Fibroblast of lung (primary cell): ENCODE data around the gene FCHO1. TPM values are rescaled to one million over a fixed set of nuclear protein-coding genes. Genes with fewer than 3 reads are reported as not detected.

Experiments
- DNase-seq, 2 donors: peaks; one replicate each; pipeline versions ENCODE4 v3.0.0 to v3.0.0-alpha.2; 2010; ENCODE audit warnings: low read depth in 2 of 2
- H2AFZ ChIP-seq: 2 replicates; pipeline ENCODE4 v1.5.1; 2012; ENCODE audit warnings: low read length, control low read depth, inconsistent platforms
- H3K27ac ChIP-seq: 2 replicates; pipeline ENCODE4 v1.5.1; 2011; ENCODE audit warnings: low read length, control low read depth; ENCODE audit not compliant: insufficient read depth
- H3K27me3 ChIP-seq: 2 replicates; pipeline ENCODE4 v1.5.1; 2011; ENCODE audit warnings: mild to moderate bottlenecking, low read length; ENCODE audit not compliant: control insufficient read depth, insufficient read depth
- H3K36me3 ChIP-seq: 2 replicates; pipeline ENCODE4 v1.5.1; 2011; ENCODE audit warnings: low read length; ENCODE audit not compliant: control insufficient read depth, insufficient read depth
- H3K4me1 ChIP-seq: 2 replicates; pipeline ENCODE4 v1.5.1; 2011; ENCODE audit warnings: low read length; ENCODE audit not compliant: control insufficient read depth, insufficient read depth; ENCODE audit errors: extremely low read depth
- H3K4me2 ChIP-seq: 2 replicates; pipeline ENCODE4 v1.5.1; 2011; ENCODE audit warnings: low read length, control low read depth; ENCODE audit not compliant: insufficient read depth; ENCODE audit errors: extremely low read depth
- H3K4me3 ChIP-seq, 4 experiments: fragments of 200-600 bp in 1 of 4; sonication (generic) in 1 of 4; replicated peaks in 1 of 4; 2 replicates each; pipeline ENCODE4 v1.5.1; 2011 to 2016; ENCODE audit warnings: low read length in 4 of 4, low read depth in 3 of 4, mild to moderate bottlenecking in 3 of 4, control low read depth in 2 of 4, inconsistent platforms in 1 of 4, mixed read lengths in 1 of 4; ENCODE audit not compliant: insufficient read depth in 1 of 4; ENCODE audit errors: control extremely low read depth in 1 of 4
- H3K79me2 ChIP-seq: 2 replicates; pipeline ENCODE4 v1.5.1; 2012; ENCODE audit warnings: mild to moderate bottlenecking, low read length, inconsistent platforms; ENCODE audit not compliant: control insufficient read depth, insufficient read depth
- H3K9ac ChIP-seq: 2 replicates; pipeline ENCODE4 v1.5.1; 2011; ENCODE audit warnings: mild to moderate bottlenecking, low read length, control low read depth; ENCODE audit not compliant: insufficient read depth
- H3K9me3 ChIP-seq: 2 replicates; pipeline ENCODE4 v1.5.1; 2012; ENCODE audit warnings: low read depth, low read length; ENCODE audit not compliant: control insufficient read depth, insufficient read depth
- H4K20me1 ChIP-seq: 2 replicates; pipeline ENCODE4 v1.5.1; 2011; ENCODE audit warnings: low read length; ENCODE audit not compliant: control insufficient read depth, insufficient read depth; ENCODE audit errors: extremely low read depth
- CTCF ChIP-seq, 2 donors: IDR thresholded peaks in 1 of 2; conservative IDR thresholded peaks in 1 of 2; 1 replicate in 1 of 2; 2 replicates in 1 of 2; pipeline ENCODE4 v1.5.1; 2011 to 2012; ENCODE audit warnings: low read length in 2 of 2, control low read depth in 1 of 2, inconsistent platforms in 1 of 2, low read depth in 1 of 2, mild to moderate bottlenecking in 1 of 2
- EZH2 ChIP-seq: IDR thresholded peaks from 2 replicates; pipeline ENCODE4 v1.5.1; 2012; ENCODE audit warnings: low read length, control low read depth, mild to moderate bottlenecking; ENCODE audit errors: missing control alignments
- polyA plus RNA-seq, 2 donors: library from polyadenylated mRNA; depleted of rRNA in 1 of 2; stranded (reverse) in 1 of 2; unstranded in 1 of 2; fragments of >200 nt; gene quantifications; 2 replicates each; pipeline ENCODE4 v1.2.1, GENCODE V29; 2011 to 2012; ENCODE audit warnings: missing spikeins in 1 of 2
- total RNA-seq: library from RNA; depleted of rRNA; stranded (reverse); fragments of >200 nt; gene quantifications from 2 replicates; pipeline ENCODE4 v1.2.1, GENCODE V29; 2014

Gene FCHO1
- total and polyA plus RNA-seq, 2 donors (not counting 1 experiment from before 2014, with no cell fraction given): 0.07 to 0.33 TPM

- Histone ChIP-seq H3K9me3 (no peaks in the 10 kb centered on the region), H3K4me2 (no peak overlapping the region), H2AFZ (no peak overlapping the region), H3K4me1 (peaks cover 4% of the 10 kb centered on the region), H3K27ac (peak overlapping the region; percentile 34), H3K27me3 (no peaks in the 10 kb centered on the region), H3K36me3 (no peaks in the 10 kb centered on the region), H3K9ac (no peak overlapping the region), H3K4me3 (no peak overlapping the region), H3K79me2 (peaks cover 20% of the 10 kb centered on the region), H4K20me1 (no peaks in the 10 kb centered on the region)
- DNase-seq: no peak
- no peak for TF ChIP-seq EZH2
- no peak for TF ChIP-seq CTCF (conservative IDR thresholded peaks at IDR 0.05 in 1 of 2, IDR thresholded peaks at IDR 0.05 in 1 of 2; ENCODE audit: low read depth in 1 of 2, low read length in 2 of 2)
Observed at GRCh38 chr19:17718550-17718946, 32.7 kb upstream of the FCHO1 start.

GRCh38 chr19:17718947-17719711 lies 32.1 kb upstream of the FCHO1 start, which contains the start of gene MAP1S:
TSS of gene MAP1S (plus strand) at chr19:17719480. CDS start at chr19:17719503, 23 bp downstream.
- Histone ChIP-seq H3K79me2 (peaks cover 20% of the 10 kb centered on the region), H3K4me2 (peak within 1 kb of the TSS; percentile 75), H3K4me1 (peaks cover 4% of the 10 kb centered on the region), H3K4me3 (peak within 1 kb of the TSS; percentile 60 to 87 (median 75)), H3K9ac (peak within 1 kb of the TSS; percentile 65), H3K27me3 (no peaks in the 10 kb centered on the region), H3K9me3 (no peaks in the 10 kb centered on the region), H2AFZ (peak within 1 kb of the TSS; percentile 76), H4K20me1 (no peaks in the 10 kb centered on the region), H3K36me3 (peaks cover 2% of the 10 kb centered on the region), H3K27ac (peak within 1 kb of the TSS; percentile 34)
- TF ChIP-seq CTCF (conservative IDR thresholded peaks at IDR 0.05 in 1 of 2, IDR thresholded peaks at IDR 0.05 in 1 of 2; ENCODE audit: low read depth in 1 of 2, low read length in 2 of 2) (no peak), EZH2 (no peak)
- peak; percentile 40 to 44 for DNase-seq

GRCh38 chr19:17719730-17720400 lies 31.4 kb upstream of the FCHO1 start:
- no peaks in the 10 kb centered on the region for H3K27me3 ChIP-seq
- H3K4me1 ChIP-seq: peaks cover 4% of the 10 kb centered on the region
- peaks cover 3% of the 10 kb centered on the region for H3K36me3 ChIP-seq
- H3K4me3 ChIP-seq: peak overlapping the region; percentile 60 to 87 (median 75)
- no peaks in the 10 kb centered on the region for H4K20me1 ChIP-seq
- no peaks in the 10 kb centered on the region for H3K9me3 ChIP-seq
- peak overlapping the region; percentile 75 for H3K4me2 ChIP-seq
- H3K79me2 ChIP-seq: peaks cover 20% of the 10 kb centered on the region
- no peak for DNase-seq
- peak overlapping the region; percentile 30 for H3K27ac ChIP-seq
- no peak overlapping the region for H2AFZ ChIP-seq
- H3K9ac ChIP-seq: peak overlapping the region; percentile 65
- TF ChIP-seq EZH2 (no peak), CTCF (conservative IDR thresholded peaks at IDR 0.05 in 1 of 2, IDR thresholded peaks at IDR 0.05 in 1 of 2; ENCODE audit: low read depth in 1 of 2, low read length in 2 of 2) (no peak)
